HG03457 (cell line): ENCODE results near the gene CYP1A1.

ENCODE experiments used
- ATAC-seq: cut with Tn5 transposase; IDR thresholded peaks from one replicate; pipeline ENCODE4 v1.9.1; 2021; ENCODE audit warnings: moderate number of reproducible peaks; ENCODE audit not compliant: unreplicated experiment

CYP1A1 gene

GRCh38 chr15:74695597-74696397 is 29.5 kb downstream of the CYP1A1 start, which contains the start of gene EDC3:
TSS of gene EDC3 (minus strand) at chr15:74696024. CDS start at chr15:74675124, 20,900 bp downstream.
- peak; percentile 57 for ATAC-seq

DNA sequence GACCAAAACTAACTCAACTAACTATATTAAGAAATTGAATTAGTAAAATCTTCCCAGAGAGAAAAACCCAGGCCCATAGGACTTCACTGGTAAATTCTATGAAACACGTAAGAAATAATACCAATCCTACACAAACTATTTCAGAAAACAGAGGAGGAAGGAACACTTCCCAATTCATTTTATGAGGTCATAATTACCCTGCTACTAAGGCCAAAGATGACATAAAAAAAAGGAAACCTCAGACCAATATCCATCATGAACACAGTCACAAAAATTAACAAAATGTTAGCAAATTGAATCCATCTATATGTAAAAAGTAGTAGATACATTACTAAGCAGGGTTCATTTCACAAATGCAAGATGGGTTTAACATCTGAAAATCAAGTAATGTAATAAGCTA is 33.0 kb downstream of the CYP1A1 start:
- no peak for ATAC-seq

DNA sequence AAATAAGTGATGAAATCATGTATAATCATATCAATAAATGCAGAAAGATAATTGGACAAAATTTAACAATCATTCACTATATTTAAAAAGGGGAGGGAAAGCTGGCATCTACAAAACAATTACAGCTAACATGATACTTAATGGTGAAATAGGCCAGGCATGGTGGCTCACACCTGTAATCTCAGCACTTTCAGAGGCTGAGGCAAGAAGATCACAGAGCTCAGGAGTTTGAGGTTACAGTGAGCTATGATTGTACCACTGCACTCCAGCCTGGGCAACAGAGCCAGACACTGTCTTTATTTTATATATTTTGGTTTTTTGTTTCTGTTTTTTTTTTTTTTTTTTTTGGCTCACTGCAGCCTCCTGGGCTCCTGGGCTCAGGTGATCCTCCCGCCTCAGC is 41.6 kb downstream of the CYP1A1 start:
- ATAC-seq, result no peak

DNA sequence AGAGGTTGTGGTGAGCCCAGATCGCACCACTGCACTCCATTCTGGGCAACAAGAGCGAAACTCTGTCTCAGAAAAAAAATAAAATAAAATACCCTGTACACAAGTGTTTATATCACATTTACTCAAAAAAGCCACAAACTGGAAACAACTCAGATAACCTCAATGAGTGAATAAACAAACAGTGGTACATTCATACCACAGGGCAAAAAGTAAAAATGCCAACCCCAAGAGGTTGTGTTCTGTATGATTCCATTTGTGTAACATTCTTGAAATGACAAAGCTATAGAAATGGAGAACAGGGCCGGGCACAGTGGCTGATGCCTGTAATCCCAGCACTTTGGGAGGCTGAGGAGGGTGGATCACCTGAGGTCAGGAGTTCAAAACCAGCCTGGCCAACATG is 42.4 kb downstream of the CYP1A1 start:
- ATAC-seq, result no peak

- no peak for ATAC-seq
Measured at GRCh38 chr15:74680456-74680855, 44.9 kb downstream of the CYP1A1 start.

DNA sequence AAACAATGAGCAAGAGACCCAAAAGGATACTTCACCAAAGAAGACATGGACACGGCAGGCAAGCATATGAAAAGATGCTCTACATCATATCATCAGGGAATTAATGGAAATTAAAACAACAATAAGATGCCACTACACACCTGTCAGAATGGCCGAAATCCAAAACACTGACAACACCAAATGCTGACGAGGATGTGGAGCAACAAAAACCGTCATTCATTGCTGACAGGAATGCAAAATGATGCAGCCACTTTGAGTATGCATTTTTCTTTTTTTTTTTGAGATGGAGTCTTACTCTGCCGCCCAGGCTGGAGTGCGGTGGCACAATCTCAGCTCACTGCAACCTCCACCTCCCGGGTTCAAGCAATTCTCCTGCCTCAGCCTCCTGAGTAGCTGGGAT is 48.5 kb downstream of the CYP1A1 start:
- ATAC-seq, result no peak

- no peak for ATAC-seq
Measured at GRCh38 chr15:74674161-74674560, 51.2 kb downstream of the CYP1A1 start.

DNA sequence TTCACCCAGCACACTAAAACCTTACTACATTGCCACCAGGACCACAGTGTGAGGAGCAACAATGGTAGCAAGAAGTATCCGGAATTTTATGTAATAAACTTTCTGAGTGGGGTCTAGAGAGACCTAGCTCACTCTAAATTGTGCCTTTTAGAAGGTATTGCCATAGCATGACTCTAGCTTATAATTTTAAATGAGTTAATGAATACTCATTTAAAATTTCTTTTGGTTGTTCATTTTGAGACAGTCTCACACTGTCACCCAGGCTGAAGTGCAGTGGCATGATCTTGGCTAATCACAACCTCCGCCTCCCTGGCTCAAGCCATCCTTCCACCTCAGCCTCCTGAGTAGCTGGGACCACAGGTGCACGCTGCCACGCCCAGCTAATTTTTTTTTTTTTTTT is 55.7 kb downstream of the CYP1A1 start:
- ATAC-seq, result no peak
